ENCODE measurements around the gene SUMO3.

GRCh38 chr21:44780767-44781459 is 36.9 kb downstream of the SUMO3 start:
- TF ChIP-seq CTCF (IDR thresholded peaks at IDR 0.05; ENCODE audit: insufficient read depth, low read length) (no peak), POLR2AphosphoS5 (IDR thresholded peaks at IDR 0.05; ENCODE audit: low read depth) (no peak), REST (IDR thresholded peaks at IDR 0.05; ENCODE audit: insufficient replicate concordance, low read depth) (no peak), SPI1 (IDR thresholded peaks at IDR 0.05; ENCODE audit: borderline replicate concordance, low read depth) (no peak), GABPA (IDR thresholded peaks at IDR 0.05; ENCODE audit: low read depth) (no peak)

All from HL-60 (cell line).